PFSK-1 (cell line): ENCODE measurements around the gene JMJD7.

Experiments
- FOXP2 ChIP-seq: optimal IDR thresholded peaks from 2 replicates; pipeline ENCODE3; 2011; ENCODE audit warnings: borderline replicate concordance, control low read depth, inconsistent platforms; ENCODE audit not compliant: insufficient read depth; ENCODE audit errors: extremely low read length, extremely low read depth
- POLR2AphosphoS5 ChIP-seq: IDR thresholded peaks from 2 replicates; pipeline ENCODE4 v1.6.1; 2012; ENCODE audit warnings: low read depth, mild to moderate bottlenecking, control low read depth, low read length, moderate library complexity
- SIN3A ChIP-seq: IDR thresholded peaks from 2 replicates; pipeline ENCODE4 v1.6.1; 2012; ENCODE audit warnings: mild to moderate bottlenecking, low read length, moderate library complexity, borderline replicate concordance; ENCODE audit not compliant: insufficient read depth
- TAF1 ChIP-seq: IDR thresholded peaks from 2 replicates; pipeline ENCODE4 v1.6.1; 2012; ENCODE audit warnings: low read length, control low read depth, borderline replicate concordance; ENCODE audit not compliant: insufficient read depth
- TF ChIP-seq, protein P1 (sequence below), 2 experiments: IDR thresholded peaks; 2 replicates each; pipeline versions ENCODE4 v1.6.1 to v1.8.0; 2011 to 2012; ENCODE audit warnings: low read depth in 2 of 2, low read length in 2 of 2, control low read depth in 1 of 2, inconsistent platforms in 1 of 2, mild to moderate bottlenecking in 1 of 2, moderate library complexity in 1 of 2; ENCODE audit not compliant: insufficient read depth in 1 of 2

DNA sequence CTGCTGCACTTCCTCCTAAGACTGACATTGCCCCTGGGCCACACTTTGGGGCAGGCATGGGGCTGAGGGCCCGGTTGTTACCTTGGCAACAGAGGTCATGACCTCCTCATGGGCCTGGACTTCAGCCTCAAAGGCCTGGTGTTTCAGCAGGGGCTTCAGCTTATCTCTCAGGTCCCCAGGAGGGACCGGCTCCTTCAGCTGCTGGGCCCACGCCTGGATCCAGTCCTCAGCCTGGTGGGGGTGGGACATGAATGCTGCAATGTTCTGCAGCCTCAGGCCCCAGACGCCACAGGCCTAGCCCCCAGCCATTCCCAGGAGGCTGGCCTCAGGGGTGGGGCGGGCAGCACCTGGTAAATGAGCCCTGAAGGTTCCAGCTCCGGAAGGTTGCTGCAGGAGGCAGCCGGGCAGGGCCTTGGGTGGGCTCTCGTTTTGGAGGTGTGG lies 38.4 kb downstream of the JMJD7 start:
- TF ChIP-seq, protein P1, sequence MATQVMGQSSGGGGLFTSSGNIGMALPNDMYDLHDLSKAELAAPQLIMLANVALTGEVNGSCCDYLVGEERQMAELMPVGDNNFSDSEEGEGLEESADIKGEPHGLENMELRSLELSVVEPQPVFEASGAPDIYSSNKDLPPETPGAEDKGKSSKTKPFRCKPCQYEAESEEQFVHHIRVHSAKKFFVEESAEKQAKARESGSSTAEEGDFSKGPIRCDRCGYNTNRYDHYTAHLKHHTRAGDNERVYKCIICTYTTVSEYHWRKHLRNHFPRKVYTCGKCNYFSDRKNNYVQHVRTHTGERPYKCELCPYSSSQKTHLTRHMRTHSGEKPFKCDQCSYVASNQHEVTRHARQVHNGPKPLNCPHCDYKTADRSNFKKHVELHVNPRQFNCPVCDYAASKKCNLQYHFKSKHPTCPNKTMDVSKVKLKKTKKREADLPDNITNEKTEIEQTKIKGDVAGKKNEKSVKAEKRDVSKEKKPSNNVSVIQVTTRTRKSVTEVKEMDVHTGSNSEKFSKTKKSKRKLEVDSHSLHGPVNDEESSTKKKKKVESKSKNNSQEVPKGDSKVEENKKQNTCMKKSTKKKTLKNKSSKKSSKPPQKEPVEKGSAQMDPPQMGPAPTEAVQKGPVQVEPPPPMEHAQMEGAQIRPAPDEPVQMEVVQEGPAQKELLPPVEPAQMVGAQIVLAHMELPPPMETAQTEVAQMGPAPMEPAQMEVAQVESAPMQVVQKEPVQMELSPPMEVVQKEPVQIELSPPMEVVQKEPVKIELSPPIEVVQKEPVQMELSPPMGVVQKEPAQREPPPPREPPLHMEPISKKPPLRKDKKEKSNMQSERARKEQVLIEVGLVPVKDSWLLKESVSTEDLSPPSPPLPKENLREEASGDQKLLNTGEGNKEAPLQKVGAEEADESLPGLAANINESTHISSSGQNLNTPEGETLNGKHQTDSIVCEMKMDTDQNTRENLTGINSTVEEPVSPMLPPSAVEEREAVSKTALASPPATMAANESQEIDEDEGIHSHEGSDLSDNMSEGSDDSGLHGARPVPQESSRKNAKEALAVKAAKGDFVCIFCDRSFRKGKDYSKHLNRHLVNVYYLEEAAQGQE (IDR thresholded peaks at IDR 0.05; ENCODE audit: insufficient read depth in 1 of 2, low read depth in 2 of 2, low read length in 2 of 2), result no peak
- TF ChIP-seq SIN3A, result no peak
- no peak for TF ChIP-seq POLR2AphosphoS5
- TF ChIP-seq FOXP2, result no peak
- TF ChIP-seq TAF1, result no peak
